ENCODE measurements around the gene BAIAP2. TPM values are rescaled to one million over a fixed set of nuclear protein-coding genes. Genes with fewer than 3 reads are reported as not detected.

BAIAP2 gene
- total RNA-seq, result 10 to 100 TPM in 1 of 2 experiments, 1 to 10 TPM in 1; 7.7 to 10.0 TPM

- Mint-ChIP-seq H3K4me1 (peaks cover 16% of the 10 kb centered on the region), H3K9me3 (no peaks in the 10 kb centered on the region), H3K36me3 (no peaks in the 10 kb centered on the region), H3K27me3 (peaks cover 13% of the 10 kb centered on the region), H3K27ac (peak within 1 kb of the TSS; percentile 58), H3K4me3 (peak within 1 kb of the TSS; percentile 84)
- peak; percentile 93 for DNase-seq
Measured at GRCh38 chr17:81034779-81035520, at the start of gene BAIAP2. Gene BAIAP2, plus strand, starts transcription at chr17:81035151. Its CDS starts 104 bp downstream, at chr17:81035255.

GRCh38 chr17:80986046-80986445 lies 48.9 kb upstream of the BAIAP2 start:
- Mint-ChIP-seq H3K9me3 (no peaks in the 10 kb centered on the region), H3K27ac (no peak overlapping the region), H3K27me3 (peaks cover 5% of the 10 kb centered on the region), H3K4me3 (no peak overlapping the region), H3K36me3 (no peaks in the 10 kb centered on the region), H3K4me1 (peaks cover 8% of the 10 kb centered on the region)
- no peak for DNase-seq

- H3K4me1 Mint-ChIP-seq, result peaks cover 11% of the 10 kb centered on the region
- H3K9me3 Mint-ChIP-seq, result no peaks in the 10 kb centered on the region
- H3K27me3 Mint-ChIP-seq, result peaks cover 5% of the 10 kb centered on the region
- H3K36me3 Mint-ChIP-seq, result no peaks in the 10 kb centered on the region
- H3K4me3 Mint-ChIP-seq, result no peak overlapping the region
- no peak overlapping the region for H3K27ac Mint-ChIP-seq
- DNase-seq, result no peak
Measured at GRCh38 chr17:80986816-80987475, 48.0 kb upstream of the BAIAP2 start.

GRCh38 chr17:80987941-80988461 lies 47.0 kb upstream of the BAIAP2 start:
- Mint-ChIP-seq H3K4me3 (no peak overlapping the region), H3K27ac (no peak overlapping the region), H3K9me3 (no peaks in the 10 kb centered on the region), H3K27me3 (peaks cover 5% of the 10 kb centered on the region), H3K4me1 (peaks cover 15% of the 10 kb centered on the region), H3K36me3 (no peaks in the 10 kb centered on the region)
- no peak for DNase-seq

- Mint-ChIP-seq H3K4me1 (peaks cover 17% of the 10 kb centered on the region), H3K4me3 (no peak overlapping the region), H3K9me3 (no peaks in the 10 kb centered on the region), H3K27ac (no peak overlapping the region), H3K36me3 (no peaks in the 10 kb centered on the region), H3K27me3 (peaks cover 5% of the 10 kb centered on the region)
- no peak for DNase-seq
Measured at GRCh38 chr17:80989586-80989913, 45.4 kb upstream of the BAIAP2 start.

GRCh38 chr17:80990921-80991644 lies 43.9 kb upstream of the BAIAP2 start:
- H3K36me3 Mint-ChIP-seq, result no peaks in the 10 kb centered on the region
- peaks cover 17% of the 10 kb centered on the region for H3K4me1 Mint-ChIP-seq
- H3K9me3 Mint-ChIP-seq, result no peaks in the 10 kb centered on the region
- peaks cover 5% of the 10 kb centered on the region for H3K27me3 Mint-ChIP-seq
- peak overlapping the region; percentile 77 for H3K27ac Mint-ChIP-seq
- H3K4me3 Mint-ChIP-seq, result peak overlapping the region; percentile 70
- no peak for DNase-seq

- Mint-ChIP-seq H3K9me3 (no peaks in the 10 kb centered on the region), H3K27ac (peak within 1 kb of the TSS; percentile 77), H3K36me3 (no peaks in the 10 kb centered on the region), H3K4me3 (peak within 1 kb of the TSS; percentile 71), H3K4me1 (peaks cover 17% of the 10 kb centered on the region), H3K27me3 (peaks cover 5% of the 10 kb centered on the region)
- DNase-seq, result peak; percentile 83
Measured at GRCh38 chr17:80991645-80992076, 43.3 kb upstream of the BAIAP2 start, which contains the start of gene CHMP6. Gene CHMP6, plus strand, starts transcription at chr17:80991841. Its CDS starts 78 bp downstream, at chr17:80991919.

GRCh38 chr17:80992077-80992947 lies 42.6 kb upstream of the BAIAP2 start:
- Mint-ChIP-seq H3K4me3 (peak overlapping the region; percentile 71), H3K27ac (no peak overlapping the region), H3K27me3 (no peaks in the 10 kb centered on the region), H3K4me1 (peaks cover 17% of the 10 kb centered on the region), H3K9me3 (no peaks in the 10 kb centered on the region), H3K36me3 (no peaks in the 10 kb centered on the region)
- no peak for DNase-seq

- peak overlapping the region; percentile 71 for H3K4me3 Mint-ChIP-seq
- no peaks in the 10 kb centered on the region for H3K27me3 Mint-ChIP-seq
- no peaks in the 10 kb centered on the region for H3K36me3 Mint-ChIP-seq
- peaks cover 17% of the 10 kb centered on the region for H3K4me1 Mint-ChIP-seq
- DNase-seq, result no peak
- H3K9me3 Mint-ChIP-seq, result no peaks in the 10 kb centered on the region
- no peak overlapping the region for H3K27ac Mint-ChIP-seq
Measured at GRCh38 chr17:80992948-80993624, 41.9 kb upstream of the BAIAP2 start.

GRCh38 chr17:80995131-80995530 lies 39.8 kb upstream of the BAIAP2 start:
- no peak overlapping the region for H3K4me3 Mint-ChIP-seq
- H3K9me3 Mint-ChIP-seq, result no peaks in the 10 kb centered on the region
- peaks cover 12% of the 10 kb centered on the region for H3K4me1 Mint-ChIP-seq
- DNase-seq, result no peak
- no peak overlapping the region for H3K27ac Mint-ChIP-seq
- no peaks in the 10 kb centered on the region for H3K27me3 Mint-ChIP-seq
- H3K36me3 Mint-ChIP-seq, result no peaks in the 10 kb centered on the region

GRCh38 chr17:80996422-80997305 lies 38.3 kb upstream of the BAIAP2 start:
- Mint-ChIP-seq H3K4me1 (peaks cover 6% of the 10 kb centered on the region), H3K9me3 (no peaks in the 10 kb centered on the region), H3K36me3 (peaks cover 1% of the 10 kb centered on the region), H3K27me3 (peaks cover 4% of the 10 kb centered on the region), H3K4me3 (no peak overlapping the region), H3K27ac (no peak overlapping the region)
- no peak for DNase-seq

GRCh38 chr17:80997424-80998117 lies 37.4 kb upstream of the BAIAP2 start:
- H3K27ac Mint-ChIP-seq, result no peak overlapping the region
- H3K36me3 Mint-ChIP-seq, result peaks cover 1% of the 10 kb centered on the region
- H3K4me3 Mint-ChIP-seq, result no peak overlapping the region
- H3K4me1 Mint-ChIP-seq, result peaks cover 10% of the 10 kb centered on the region
- H3K27me3 Mint-ChIP-seq, result peaks cover 11% of the 10 kb centered on the region
- H3K9me3 Mint-ChIP-seq, result no peaks in the 10 kb centered on the region
- DNase-seq, result no peak

Measured in activated naive CD8-positive, alpha-beta T cell treated with anti-CD3 and anti-CD28 coated beads for 36 hours (primary cell).